H1 (cell line): Measurements from ENCODE around the gene GPRC5D. TPM values are rescaled to one million over a fixed set of nuclear protein-coding genes. Genes with fewer than 3 reads are reported as not detected.

ENCODE experiments used
- BACH1 ChIP-seq: IDR thresholded peaks from 2 replicates; pipeline ENCODE4 v1.6.1; 2012; ENCODE audit warnings: low read length, improper control_type of control experiment
- E2F6 ChIP-seq: IDR thresholded peaks from 2 replicates; pipeline ENCODE4 v1.6.1; 2012; ENCODE audit warnings: inconsistent platforms
- EZH2 ChIP-seq: fragments of 200-600 bp; sonication (generic); IDR thresholded peaks from 2 replicates; pipeline ENCODE4 v1.7.1; 2012; ENCODE audit warnings: low read depth, mild to moderate bottlenecking, moderate library complexity, low read length, inconsistent platforms; ENCODE audit not compliant: severe bottlenecking
- SUZ12 ChIP-seq: fragments of 200-600 bp; sonication (generic); IDR thresholded peaks from 2 replicates; pipeline ENCODE4 v1.6.1; 2012; ENCODE audit warnings: mild to moderate bottlenecking, inconsistent platforms, low read length, moderate library complexity, mixed read lengths
- YY1 ChIP-seq: IDR thresholded peaks from 2 replicates; pipeline ENCODE4 v1.6.1; 2011; ENCODE audit warnings: low read depth, mild to moderate bottlenecking, low read length
- polyA plus RNA-seq, 7 experiments: library from polyadenylated mRNA; depleted of rRNA in 3 of 7; stranded (reverse) in 5 of 7; unstranded in 2 of 7; fragments of >200 nt in 5 of 7; fragments of 200-250 nt in 2 of 7; gene quantifications; 1 replicate in 5 of 7; 2 replicates in 1 of 7; 4 replicates in 1 of 7; pipeline versions ENCODE4 v1.2.1 to v1.2.3, GENCODE V29; 2011 to 2013; ENCODE audit warnings: missing spikeins in 2 of 7, mixed read lengths in 2 of 7
- total RNA-seq: library from RNA; stranded (reverse); fragmentation: NEBNext Ultra II Directional; extraction: Animal tissue kit (Norgen Biotek cat#: 25700); gene quantifications from 2 replicates; pipeline ENCODE4 v1.2.1, GENCODE V29; 2021

GPRC5D gene
- total and polyA plus RNA-seq, 2 of the 8 experiments (the other 6 are each of a cell fraction or from before 2014, with no cell fraction given): 0.45 TPM; not detected in 1

- no peak for TF ChIP-seq BACH1
- no peak for TF ChIP-seq E2F6
- TF ChIP-seq EZH2: no peak
- TF ChIP-seq YY1: no peak
- no peak for TF ChIP-seq SUZ12
Measured at GRCh38 chr12:12979126-12979525, 27.2 kb upstream of the GPRC5D start (continued).
